Measurements from ENCODE around the gene COPS2.
"Not testable (repeated sequence)": the region's sequence is repeated elsewhere in the genome, so short reads cannot be mapped to it uniquely, and the experiment has no call there.

The COPS2 gene

DNA sequence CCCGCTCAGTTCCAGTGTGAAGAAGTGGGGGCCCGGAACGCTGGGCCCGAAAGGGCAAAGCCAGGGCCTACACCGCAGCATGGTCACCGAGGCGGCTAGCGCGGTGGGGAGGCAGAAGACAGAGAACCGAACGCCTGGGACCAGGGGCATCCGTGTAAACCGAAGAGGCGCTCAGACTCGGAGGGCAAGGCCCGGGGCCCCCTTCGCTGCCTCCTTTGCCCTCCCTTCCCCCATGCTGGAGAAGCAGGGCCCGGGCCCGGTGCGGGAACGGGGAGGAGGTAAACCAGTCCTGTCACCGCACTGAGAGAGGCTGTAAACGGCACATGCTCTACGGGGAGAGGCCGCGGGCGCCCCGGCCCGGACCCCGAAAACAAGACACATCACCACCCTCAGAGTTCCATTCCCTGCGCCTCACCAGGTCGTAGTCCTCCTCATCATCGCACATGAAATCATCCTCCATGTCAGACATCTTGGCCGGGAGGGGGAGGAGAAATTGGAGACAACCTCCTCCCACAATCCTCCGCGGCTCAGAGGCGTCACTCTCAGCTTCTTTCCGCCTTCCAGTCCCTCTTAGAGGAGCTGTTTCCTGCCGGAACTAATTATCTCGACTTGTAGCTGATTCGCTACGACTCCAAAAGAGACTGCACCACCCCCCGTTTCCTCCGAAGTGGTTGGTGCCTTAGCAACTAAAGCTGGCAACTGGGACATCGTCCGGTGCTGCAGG, at the start of gene COPS2:
TSS of gene COPS2 (minus strand) at position 490 of the 724 bp plus-strand sequence. CDS start at position 469, 21 bp downstream.
- peak; percentile 99 for DNase-seq

DNA sequence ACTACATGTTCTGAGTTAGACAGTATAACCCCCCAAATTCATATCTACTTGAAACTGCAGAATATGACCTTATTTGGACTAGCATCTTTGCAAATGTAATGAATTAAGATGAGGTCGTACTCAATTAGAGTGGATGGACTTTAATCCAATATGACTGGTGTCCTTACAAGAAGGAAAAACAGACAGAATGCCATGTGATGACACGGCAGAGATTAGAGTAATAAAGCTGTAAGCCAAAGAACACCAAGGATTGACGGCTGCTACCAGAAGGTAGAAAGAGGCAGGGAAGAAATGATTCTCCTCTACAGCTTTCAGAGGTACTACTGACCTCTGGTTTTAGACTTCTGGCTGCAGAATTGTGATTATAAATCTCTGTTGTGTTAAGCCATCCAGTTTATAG, 44.9 kb upstream of the COPS2 start:
- DNase-seq: no peak

DNA sequence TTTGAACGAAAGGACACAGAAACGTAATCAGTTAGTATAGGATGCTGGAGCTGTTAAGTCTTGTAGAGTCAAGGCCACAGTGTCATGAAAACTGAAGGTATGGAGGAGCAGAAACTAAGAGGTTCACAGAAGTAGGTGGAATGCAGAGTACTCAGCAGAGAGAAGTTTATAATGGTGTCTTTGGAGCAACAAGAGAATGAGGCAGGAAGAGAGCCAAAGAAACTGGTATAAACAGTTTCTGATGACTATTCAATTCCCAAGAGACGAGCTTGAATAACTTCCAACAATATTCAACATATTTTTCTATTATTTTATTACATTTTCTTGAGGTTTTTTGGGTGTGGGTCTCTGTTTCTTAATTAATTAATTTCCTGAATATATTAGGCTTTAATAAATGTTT, 44.3 kb upstream of the COPS2 start:
- DNase-seq: no peak

DNA sequence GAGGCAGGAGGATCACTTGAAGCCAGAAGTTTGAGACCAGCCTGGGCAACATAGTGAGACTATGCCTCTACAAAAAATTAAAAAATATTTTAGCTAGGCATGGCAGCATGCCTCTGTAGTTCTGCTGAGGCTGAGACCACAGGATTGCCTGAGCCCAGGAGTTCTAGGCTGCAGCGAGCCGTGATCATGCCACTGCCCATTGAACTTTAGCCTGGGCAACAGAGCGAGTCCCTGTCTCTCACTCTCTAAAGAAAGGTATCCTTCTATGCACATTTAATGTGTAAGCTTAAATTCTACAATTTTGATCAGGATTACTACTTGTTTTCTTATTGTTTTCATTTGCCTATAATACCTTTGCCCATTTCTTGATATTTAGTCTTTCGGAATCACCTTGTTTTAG, 41.5 kb upstream of the COPS2 start:
- DNase-seq: no peak

DNA sequence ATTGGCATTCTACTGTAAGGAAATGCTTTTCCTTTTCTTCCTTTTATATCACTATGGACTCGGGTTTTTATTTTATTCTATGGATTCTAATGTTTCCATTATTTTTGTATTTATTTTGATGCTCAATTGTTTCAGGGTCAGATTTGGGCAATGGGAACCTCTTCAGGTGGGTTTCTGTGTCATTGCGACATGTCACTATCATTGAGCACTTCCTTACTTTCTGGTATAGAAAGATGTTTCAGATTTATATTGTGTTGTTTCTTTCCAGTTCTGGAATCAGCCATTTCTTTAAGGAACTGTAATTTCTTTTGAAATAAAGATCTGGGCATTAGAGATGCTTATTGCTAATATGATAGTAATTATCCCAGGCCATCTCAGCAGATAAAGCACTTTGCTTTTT, 36.5 kb upstream of the COPS2 start:
- DNase-seq: no peak

DNA sequence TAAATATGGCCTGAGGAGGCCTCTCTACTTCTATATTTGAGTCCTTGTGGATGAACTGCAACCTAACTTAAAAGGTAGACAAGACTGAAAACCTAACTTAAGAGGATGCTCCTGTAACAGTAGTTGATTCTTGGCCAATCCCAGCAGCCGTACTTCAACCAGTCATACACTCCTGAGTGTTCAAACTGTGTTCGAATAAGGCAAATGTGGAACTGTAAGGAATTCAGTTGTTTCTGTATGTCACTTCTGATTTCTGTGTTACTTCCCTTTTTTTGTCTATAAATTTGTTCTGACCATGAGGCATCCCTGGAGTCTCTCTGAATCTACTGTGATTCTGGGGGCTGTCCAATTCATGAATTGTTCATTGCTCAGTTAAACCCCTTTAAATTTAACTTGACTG, 35.2 kb upstream of the COPS2 start:
- DNase-seq: no peak

DNA sequence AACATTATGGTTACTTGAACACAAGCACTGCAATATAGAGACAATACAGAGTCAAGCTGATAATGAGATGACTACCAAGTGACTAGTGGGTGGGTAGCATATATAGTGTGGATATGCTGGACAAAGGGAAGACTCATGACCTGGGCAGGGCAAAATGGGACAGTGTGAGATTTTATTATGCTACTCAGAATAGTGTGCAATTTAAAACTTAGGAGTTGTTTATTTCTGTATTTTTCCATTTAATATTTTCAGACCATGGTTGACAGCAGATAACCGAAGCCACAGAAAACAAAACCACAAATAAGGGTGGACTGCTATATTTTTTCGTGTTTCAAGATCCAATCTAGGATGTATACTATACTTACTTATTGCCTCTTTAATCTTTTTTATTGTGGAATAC, 34.2 kb upstream of the COPS2 start:
- DNase-seq: no peak

DNA sequence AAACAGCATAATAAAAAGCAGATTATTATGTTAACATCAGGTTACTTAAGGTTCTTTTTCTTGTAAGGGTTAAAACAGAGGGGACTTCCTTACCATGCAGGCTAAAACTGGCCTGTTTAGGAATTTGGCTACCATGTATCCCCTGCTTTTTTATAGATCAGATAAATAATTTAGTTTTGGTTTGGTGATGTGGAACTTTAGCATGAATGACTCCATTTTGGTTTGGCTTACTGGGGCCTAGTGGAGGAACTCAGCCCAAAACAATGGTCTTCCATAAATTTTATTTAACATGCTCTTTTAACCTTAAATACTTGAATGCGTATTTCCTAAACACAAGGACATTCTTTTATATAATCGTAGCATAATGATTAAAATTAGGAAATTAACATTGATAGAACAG, 33.5 kb upstream of the COPS2 start:
- DNase-seq: no peak

DNA sequence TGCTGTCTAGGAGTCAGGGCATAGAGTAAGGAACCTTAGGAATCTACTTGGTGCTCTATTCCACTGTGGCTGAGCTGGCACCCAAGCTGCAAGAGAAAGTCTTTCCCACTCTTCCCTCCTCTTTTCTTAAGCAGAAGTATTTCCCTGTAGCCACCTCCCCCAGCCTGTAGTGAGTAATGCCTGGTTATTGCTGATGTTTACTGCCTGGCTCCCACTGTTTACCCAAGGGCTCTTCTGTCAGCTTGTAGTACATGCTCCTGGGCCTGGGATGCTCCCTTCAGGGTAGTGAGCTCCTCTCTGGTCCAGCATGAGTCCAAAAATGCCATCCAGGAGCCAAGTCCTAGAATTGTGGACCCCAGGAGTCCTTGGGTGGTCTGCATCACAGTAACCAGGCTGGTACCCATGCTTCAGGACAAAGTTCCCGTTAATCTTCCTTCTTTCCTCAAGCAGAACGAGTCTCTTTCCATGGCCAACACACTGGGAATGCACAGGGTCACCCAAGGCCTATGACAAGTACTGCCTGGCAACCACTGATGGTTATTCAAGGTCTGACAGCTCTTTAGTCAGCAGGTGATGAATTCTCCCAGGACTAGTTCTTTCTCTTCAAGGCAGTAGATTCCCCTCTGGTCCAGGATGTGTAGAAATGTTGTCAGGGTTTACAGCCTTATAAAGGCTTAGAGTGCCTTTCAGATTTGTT, 32.3 kb upstream of the COPS2 start:
- DNase-seq: no peak

DNA sequence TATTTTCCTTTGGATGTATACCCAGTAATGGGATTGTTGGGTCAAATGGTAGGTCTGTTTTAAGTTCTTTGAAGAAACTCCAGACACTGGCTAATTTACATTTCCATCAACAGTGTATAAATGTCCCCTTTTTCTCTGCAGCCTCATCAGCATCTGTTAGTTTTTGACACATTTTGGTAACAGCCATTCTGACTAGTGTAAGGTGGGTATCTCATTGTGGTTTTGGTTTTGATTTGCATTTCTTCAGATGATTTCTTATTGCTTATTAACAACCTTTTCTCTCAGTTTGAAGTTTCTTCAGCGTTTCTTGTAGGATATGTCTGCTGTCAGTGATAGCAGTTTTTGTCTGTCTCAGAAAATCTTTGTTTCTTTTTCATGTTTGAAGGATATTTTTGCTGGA, 30.1 kb upstream of the COPS2 start:
- no peak for DNase-seq

DNA sequence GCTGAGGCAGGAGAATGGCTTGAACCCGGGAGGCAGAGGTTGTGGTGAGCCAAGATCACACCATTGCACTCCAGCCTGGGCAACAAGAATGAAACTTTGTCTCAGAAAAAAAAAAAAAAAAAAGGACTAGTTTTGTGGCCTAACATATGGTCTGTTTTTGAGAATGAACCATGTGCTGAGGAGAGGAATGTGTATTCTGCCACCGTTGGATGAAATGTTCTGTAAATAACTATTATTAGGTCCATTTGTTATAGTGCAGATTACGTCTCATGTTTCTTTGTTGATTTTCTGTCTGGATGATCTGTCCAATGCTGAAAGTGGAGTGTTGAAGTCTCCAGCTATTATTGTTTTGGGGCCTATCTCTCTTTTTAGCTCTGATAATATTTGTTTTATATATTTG, 28.3 kb upstream of the COPS2 start:
- not testable (repeated sequence) for DNase-seq

DNA sequence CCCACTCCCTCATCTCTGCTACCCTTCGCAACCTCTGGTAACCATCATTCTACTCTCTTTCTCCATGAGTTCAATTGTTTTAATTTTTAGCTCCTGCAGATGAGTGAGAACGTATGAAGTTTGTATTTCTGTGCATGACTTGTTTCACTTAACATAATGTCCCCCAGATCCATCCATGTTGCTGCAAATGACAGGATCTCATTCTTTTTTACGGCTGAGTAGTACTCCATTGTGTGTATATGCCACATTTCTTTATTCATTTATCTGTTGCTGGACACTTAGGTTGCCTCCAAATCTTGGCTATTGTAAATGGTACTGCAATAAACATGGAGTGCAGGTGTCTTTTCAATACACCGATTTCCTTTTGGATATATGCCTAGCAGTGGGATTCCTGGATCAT, 26.7 kb upstream of the COPS2 start:
- no peak for DNase-seq

DNA sequence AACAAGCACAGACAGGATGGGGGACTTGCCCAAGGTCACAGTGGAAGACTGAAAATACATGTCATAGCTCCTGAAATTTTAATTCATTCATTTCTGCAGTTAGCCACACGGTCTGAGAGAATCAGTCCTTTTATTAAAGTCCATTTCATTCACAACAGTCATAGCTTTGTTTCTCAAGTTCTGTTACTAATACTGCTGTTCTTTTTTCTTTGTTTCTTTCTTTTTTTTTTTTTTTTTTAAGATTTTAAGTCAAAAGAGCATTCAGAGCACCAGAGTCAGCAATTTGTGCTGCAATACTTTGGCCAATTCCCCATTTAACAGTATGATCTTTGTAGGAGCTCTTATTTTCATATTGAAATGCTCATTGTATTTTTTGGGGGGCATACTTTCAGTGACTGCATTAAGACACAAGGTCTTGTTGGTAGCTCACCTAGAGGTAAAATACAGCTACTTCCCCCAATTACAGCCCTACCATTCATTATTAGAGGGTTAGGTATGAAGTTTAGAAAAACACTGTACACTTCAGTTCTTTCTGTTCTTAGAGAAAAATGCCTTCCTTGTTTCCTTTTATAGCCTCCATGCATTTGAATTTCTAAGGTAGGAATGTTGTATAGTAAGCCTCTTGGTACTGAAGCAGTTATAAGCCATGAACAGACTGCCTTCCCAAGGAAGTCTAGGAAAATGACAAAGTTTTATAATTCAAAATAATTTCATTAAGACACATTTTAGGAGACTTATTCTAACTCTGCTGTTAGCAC, 24.2 kb upstream of the COPS2 start:
- no peak for DNase-seq

DNA sequence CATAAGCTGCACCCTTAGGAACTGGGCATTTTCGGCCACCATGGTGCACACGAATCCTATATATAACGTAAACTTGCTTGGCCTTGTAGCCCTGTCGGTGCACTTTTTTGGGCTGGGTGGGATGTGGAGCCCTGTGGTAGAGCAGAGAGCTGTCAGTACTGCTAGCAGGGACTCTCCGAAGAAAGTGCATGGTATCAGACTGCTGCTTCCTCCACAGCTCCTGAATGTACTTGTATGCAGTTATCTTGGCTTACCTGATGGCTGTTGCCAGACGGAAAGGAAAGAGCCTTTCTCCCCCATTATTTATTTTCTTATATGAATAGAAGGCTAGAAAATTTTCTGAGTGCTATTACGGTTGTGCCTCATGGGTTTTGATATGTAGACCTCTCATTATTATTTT, 23.1 kb upstream of the COPS2 start:
- DNase-seq: no peak

DNA sequence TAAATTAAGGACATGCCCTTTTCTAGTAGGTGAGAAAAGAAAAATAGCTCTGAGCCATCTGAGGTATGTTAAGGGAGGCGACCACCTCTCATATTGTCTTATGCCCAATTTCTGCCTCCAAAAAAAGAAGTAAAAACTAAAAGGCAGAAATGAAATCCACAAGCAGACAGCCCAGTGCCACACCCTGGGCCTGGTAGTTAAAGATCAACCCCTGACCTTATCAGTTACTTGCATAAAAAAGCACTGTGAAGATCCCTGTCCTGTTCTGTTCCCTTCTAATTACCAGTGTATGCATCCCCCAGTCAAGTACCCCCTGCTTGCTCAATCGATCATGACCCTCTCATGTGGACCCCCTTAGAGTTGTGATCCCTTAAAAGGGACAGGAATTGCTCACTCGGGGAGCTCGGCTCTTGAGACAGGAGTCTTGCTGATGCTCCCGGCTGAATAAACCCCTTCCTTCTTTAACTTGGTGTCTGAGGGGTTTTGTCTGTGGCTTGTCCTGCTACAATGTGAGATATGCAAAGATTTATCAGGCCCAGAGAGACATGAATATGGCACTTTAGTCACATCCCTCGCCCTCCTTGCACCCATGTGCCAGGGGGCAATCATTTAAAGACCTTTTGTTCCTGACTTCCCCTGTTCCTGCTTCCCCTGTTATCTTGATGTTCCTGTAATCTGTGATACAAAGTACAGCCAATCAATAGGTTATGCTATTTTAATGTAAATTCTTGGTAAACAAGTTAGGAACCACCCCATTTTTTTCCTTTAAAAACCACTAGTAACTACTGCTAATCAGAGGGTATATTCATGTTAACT, 20.4 kb upstream of the COPS2 start:
- DNase-seq: not testable (repeated sequence)

DNA sequence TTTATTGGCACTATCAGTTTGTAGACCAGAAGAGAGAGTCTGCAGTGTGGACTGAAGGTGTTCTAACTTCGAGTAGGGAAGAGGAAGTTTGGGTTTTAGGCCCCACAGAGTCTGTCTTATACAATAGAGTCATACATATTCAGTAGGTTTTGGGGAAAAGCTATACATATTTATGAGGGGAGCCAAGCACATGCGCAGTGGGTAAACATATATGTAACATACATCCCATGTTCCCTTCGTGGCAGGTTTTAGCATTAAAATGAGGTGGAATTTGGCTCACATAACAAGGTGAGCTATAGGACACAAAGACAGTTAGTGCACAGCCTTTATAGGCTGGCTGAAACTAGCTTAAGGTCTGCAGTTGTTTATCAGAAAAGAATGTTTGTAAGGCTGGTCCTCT, 19.5 kb upstream of the COPS2 start:
- no peak for DNase-seq

DNA sequence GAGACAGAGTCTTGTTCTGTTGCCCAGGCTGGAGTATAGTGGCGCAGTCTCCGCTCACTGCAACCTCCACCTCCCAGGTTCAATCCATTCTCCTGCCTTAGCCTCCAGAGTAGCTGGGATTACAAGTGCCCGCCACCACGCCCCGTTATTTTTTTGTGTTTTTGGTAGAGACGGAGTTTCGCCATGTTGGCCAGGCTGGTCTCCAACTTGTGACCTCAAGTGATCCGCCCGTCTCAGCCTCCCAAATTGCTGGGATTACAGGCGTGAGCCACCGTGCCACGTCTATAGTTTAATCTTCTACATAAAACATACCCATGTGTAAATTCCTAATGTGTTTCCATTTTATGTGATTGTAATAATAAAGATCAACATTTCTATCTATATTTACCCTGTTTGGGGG, 16.4 kb upstream of the COPS2 start:
- DNase-seq: no peak

DNA sequence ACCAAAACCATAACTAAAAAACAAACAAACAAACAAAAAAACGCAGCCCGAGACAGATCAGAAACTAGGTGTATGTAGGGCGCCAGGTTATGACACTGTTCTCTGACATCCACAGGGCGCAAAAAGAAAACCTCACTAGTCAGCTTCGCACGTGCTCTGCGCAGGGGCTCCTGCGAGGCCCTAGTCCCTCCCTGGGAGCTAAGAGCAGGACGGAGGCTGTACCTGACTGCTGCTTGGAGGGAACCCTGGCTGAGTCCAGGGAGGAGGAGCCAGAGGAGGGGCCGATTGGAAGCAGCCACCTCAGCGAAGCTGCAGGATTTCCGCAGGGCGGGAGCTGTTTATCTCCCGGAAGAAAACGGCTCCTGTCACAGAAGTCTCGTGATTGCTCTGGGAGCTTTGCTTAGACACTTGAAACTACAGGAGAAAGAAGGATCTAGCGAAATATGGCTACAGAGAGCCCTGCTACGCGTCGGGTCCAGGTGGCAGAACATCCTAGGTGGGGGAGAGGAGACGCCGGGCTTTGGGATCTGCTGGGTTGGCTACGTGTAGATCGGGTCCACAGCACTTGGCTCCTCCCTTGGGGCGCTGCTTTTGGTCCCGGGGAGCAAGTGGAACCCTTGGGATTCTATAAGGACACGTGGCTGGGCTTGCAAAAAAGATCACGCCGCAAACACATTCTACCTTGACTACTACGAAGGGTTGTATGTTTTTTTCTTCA, 14.6 kb upstream of the COPS2 start, which contains the start of gene GALK2:
TSS of gene GALK2 (plus strand) at position 368 of the 718 bp plus-strand sequence. CDS start at position 444, 76 bp downstream.
- peak; percentile 97 for DNase-seq

DNA sequence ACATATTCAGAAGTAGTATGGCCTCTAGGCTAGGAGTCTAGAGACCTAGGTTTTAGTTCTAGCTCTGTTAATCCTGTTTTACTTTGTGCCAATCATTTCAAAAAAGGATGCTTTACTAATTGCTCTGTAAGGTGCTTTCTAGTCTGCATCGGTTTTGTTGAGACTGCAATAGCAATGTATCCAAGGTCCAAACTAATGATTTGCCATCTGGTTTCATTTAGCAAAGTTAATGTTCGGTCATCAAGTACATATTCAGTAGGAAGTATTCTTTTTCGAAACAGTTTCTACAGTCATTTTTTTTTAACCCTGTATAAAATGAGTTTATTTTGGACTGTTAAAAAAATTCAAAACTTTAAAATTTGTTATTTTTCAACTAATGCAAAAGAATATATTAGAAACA, 12.6 kb upstream of the COPS2 start:
- no peak for DNase-seq

DNA sequence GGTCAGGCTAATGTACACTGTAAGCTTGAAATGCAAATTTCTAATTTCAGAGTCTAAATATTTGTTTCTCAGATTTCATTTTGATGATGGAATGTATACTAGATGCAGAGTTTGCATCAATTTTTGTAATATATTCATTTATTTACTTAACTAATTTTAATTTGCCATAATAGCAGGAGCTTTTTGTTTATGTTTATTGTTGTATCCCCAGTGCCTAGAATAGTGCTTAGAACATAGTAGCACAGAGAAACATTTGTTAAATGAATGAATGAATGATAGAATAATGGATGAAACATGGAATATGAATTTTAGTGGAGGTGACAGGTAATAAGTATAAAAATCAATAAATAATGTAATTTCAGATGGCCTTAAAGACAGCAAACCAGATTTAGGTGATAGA, 9.5 kb upstream of the COPS2 start:
- no peak for DNase-seq

DNA sequence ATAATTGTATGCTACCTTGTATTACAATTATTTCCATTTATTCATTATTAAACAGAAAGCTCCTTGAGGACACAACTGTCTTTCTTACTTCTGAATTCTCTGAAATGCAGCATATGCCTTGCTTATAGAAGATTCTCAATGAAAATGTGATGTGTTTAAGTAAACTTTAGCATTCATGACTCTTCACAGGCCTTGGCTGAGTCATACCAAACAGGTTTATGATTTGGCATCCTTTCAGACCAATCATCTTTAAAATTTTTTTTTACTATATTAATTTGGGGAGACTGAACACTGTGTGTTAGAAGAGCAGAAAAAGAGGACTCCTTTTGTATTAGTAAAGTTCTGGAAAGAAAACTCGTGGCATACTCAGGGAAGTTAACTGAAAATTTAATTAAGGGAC, 8.3 kb upstream of the COPS2 start:
- DNase-seq: no peak
